Measurements from ENCODE around the gene HOXB3.

- TF ChIP-seq CTCF (IDR thresholded peaks at IDR 0.05) (no peak), POLR2AphosphoS5 (IDR thresholded peaks at IDR 0.05) (no peak)
Measured at GRCh38 chr17:48541577-48542113, 48.4 kb downstream of the HOXB3 start.

All from prostate gland (tissue), 2 donors.